HL-60/S4 treated with retinoic acid at 250 ng/mL for 4 days and 3 days (cell line): Measurements from ENCODE around the gene HOXD11.

ENCODE experiments used
- in situ Hi-C: fragments of 300-500 bp; cut with MboI; formaldehyde crosslinking; loops from 2 replicates; pipeline ENCODE4 v1.7.0; 2022; ENCODE audit warnings: low sequenced_read_pairs

The HOXD11 gene

GRCh38 chr2:176106581-176107539 is at the start of gene HOXD11:
TSS of gene HOXD11 (plus strand) at chr2:176107280. CDS start at chr2:176107356, 76 bp downstream.
- in situ Hi-C loops = loop anchor here (25.0 kb wide), 1 partner anchor 1205 kb away; no protein-coding TSS in a partner anchor

- in situ Hi-C loops = no loop called here
These were observed 43.1 kb upstream of the HOXD11 start for GRCh38 chr2:176063958-176064357.

GRCh38 chr2:176066645-176067588 is 40.2 kb upstream of the HOXD11 start:
- in situ Hi-C loops = no loop called here

- in situ Hi-C loops = no loop called here
These were observed 39.3 kb upstream of the HOXD11 start for GRCh38 chr2:176067589-176068418.

GRCh38 chr2:176068419-176068832 is 38.7 kb upstream of the HOXD11 start:
- in situ Hi-C loops = no loop called here

GRCh38 chr2:176071330-176072291 is 35.5 kb upstream of the HOXD11 start:
- in situ Hi-C loops = no loop called here

- in situ Hi-C loops = no loop called here
These were observed 34.8 kb upstream of the HOXD11 start for GRCh38 chr2:176072292-176072669.

- in situ Hi-C loops = no loop called here
These were observed 33.9 kb upstream of the HOXD11 start for GRCh38 chr2:176072951-176073904.

- in situ Hi-C loops = loop anchor here (25.0 kb wide), 2 partner anchors 388 to 713 kb away; no protein-coding TSS in a partner anchor
These were observed 32.1 kb upstream of the HOXD11 start for GRCh38 chr2:176074919-176075425.

GRCh38 chr2:176075481-176075880 is 31.6 kb upstream of the HOXD11 start:
- in situ Hi-C loops = loop anchor here (25.0 kb wide), 2 partner anchors 388 to 713 kb away; no protein-coding TSS in a partner anchor

- in situ Hi-C loops = loop anchor here (25.0 kb wide), 2 partner anchors 389 to 714 kb away; no protein-coding TSS in a partner anchor
These were observed 31.0 kb upstream of the HOXD11 start for GRCh38 chr2:176076063-176076462.

GRCh38 chr2:176076796-176077195 is 30.3 kb upstream of the HOXD11 start:
- in situ Hi-C loops = loop anchor here (25.0 kb wide), 2 partner anchors 389 to 714 kb away; no protein-coding TSS in a partner anchor

GRCh38 chr2:176078541-176079284 is 28.4 kb upstream of the HOXD11 start:
- in situ Hi-C loops = loop anchor here (25.0 kb wide), 2 partner anchors 391 to 716 kb away; no protein-coding TSS in a partner anchor

GRCh38 chr2:176079285-176079830 is 27.7 kb upstream of the HOXD11 start:
- in situ Hi-C loops = loop anchor here (25.0 kb wide), 2 partner anchors 392 to 717 kb away; no protein-coding TSS in a partner anchor

- in situ Hi-C loops = loop anchor here (25.0 kb wide), 2 partner anchors 393 to 718 kb away; no protein-coding TSS in a partner anchor
These were observed 27.1 kb upstream of the HOXD11 start for GRCh38 chr2:176079831-176080539.
